Activated CD8-positive, alpha-beta memory T cell treated with anti-CD3 and anti-CD28 coated beads, Interleukin-2, amount 10 ng/mL, durations not matched to agents 7 days and 5 days (primary cell): ENCODE results near the gene MTCP1. TPM values are rescaled to one million over a fixed set of nuclear protein-coding genes. Genes with fewer than 3 reads are reported as not detected.

Experiments
- ATAC-seq: fragments of 150-1000 bp; cut with Tn5 transposase; one replicate; pipeline ENCODE4 v1.10.0; 2021; ENCODE audit warnings: moderate library complexity
- CTCF ChIA-PET: fragments of 350-600 bp; sonication (Branson Sonifier 250); formaldehyde crosslinking; loops from one replicate; lab custom pipeline; 2021; ENCODE audit warnings: antibody characterized with exemption; lab: Charles Lee
- DNase-seq: peaks from one replicate; pipeline ENCODE4 v3.0.0-alpha.2; 2020
- H3K27ac Mint-ChIP-seq: one replicate; pipeline ENCODE4 v1.8.0; 2021; ENCODE audit warnings: mild to moderate bottlenecking, mixed read lengths
- H3K27me3 Mint-ChIP-seq: one replicate; pipeline ENCODE4 v1.8.0; 2021; ENCODE audit warnings: mixed read lengths
- H3K36me3 Mint-ChIP-seq: one replicate; pipeline ENCODE4 v1.8.0; 2021; ENCODE audit warnings: mild to moderate bottlenecking, mixed read lengths
- H3K4me1 Mint-ChIP-seq: one replicate; pipeline ENCODE4 v1.8.0; 2021; ENCODE audit warnings: mixed read lengths
- H3K4me3 Mint-ChIP-seq: one replicate; pipeline ENCODE4 v1.8.0; 2021; ENCODE audit warnings: mild to moderate bottlenecking, moderate library complexity, mixed read lengths
- H3K9me3 Mint-ChIP-seq: one replicate; pipeline ENCODE4 v1.8.0; 2022; ENCODE audit warnings: low read depth, mixed read lengths
- total RNA-seq, 2 experiments: library from RNA; stranded (reverse); gene quantifications; one replicate each; pipeline ENCODE4 v1.2.3, GENCODE V29; 2021

Gene MTCP1
- 10 to 100 TPM; 23.1 to 25.3 TPM for total RNA-seq

GRCh38 chrX:155070975-155071693 lies at the start of gene MTCP1, which contains the start of the genes BRCC3 and CMC4:
Gene MTCP1 (minus strand): TSS chrX:155071136. CDS start chrX:155066010, 5,126 bp downstream.
Gene BRCC3 (plus strand): TSS chrX:155071508. CDS start chrX:155071528, 20 bp downstream.
Gene CMC4 (minus strand): TSS chrX:155071136. CDS start chrX:155064023, 7,113 bp downstream.
- peaks cover 29% of the 10 kb centered on the region for H3K36me3 Mint-ChIP-seq
- DNase-seq (peak; percentile 87), ATAC-seq (peak; percentile 91)
- no peaks in the 10 kb centered on the region for H3K27me3 Mint-ChIP-seq
- CTCF ChIA-PET = interaction anchor here (0.7 to 1.5 kb wide), 2 partner anchors 14 kb away, joined by 4 read pairs; no protein-coding TSS in a partner anchor
- H3K27ac Mint-ChIP-seq = peak within 1 kb of the TSS; percentile 93
- H3K4me1 Mint-ChIP-seq = peaks cover 63% of the 10 kb centered on the region
- H3K9me3 Mint-ChIP-seq = no peaks in the 10 kb centered on the region
- peak within 1 kb of the TSS; percentile 93 for H3K4me3 Mint-ChIP-seq

GRCh38 chrX:155115174-155115819 lies 44.4 kb upstream of the MTCP1 start:
- Mint-ChIP-seq H3K9me3 (no peaks in the 10 kb centered on the region), H3K4me1 (no peaks in the 10 kb centered on the region), H3K4me3 (no peak overlapping the region), H3K27me3 (no peaks in the 10 kb centered on the region), H3K27ac (no peak overlapping the region), H3K36me3 (peaks cover 49% of the 10 kb centered on the region)
- ATAC-seq = no peak
- CTCF ChIA-PET = interaction anchor here (0.5 kb wide), 1 partner anchor 119 kb away, joined by 3 read pairs; no protein-coding TSS in a partner anchor
- no peak for DNase-seq

GRCh38 chrX:155113097-155113496 lies 42.2 kb upstream of the MTCP1 start:
- ATAC-seq (no peak), DNase-seq (no peak)
- no peaks in the 10 kb centered on the region for H3K27me3 Mint-ChIP-seq
- CTCF ChIA-PET = no interaction called here
- H3K27ac Mint-ChIP-seq = no peak overlapping the region
- peaks cover 47% of the 10 kb centered on the region for H3K36me3 Mint-ChIP-seq
- no peaks in the 10 kb centered on the region for H3K9me3 Mint-ChIP-seq
- peaks cover 2% of the 10 kb centered on the region for H3K4me1 Mint-ChIP-seq
- no peak overlapping the region for H3K4me3 Mint-ChIP-seq

GRCh38 chrX:155112171-155112570 lies 41.2 kb upstream of the MTCP1 start:
- H3K27ac Mint-ChIP-seq = no peak overlapping the region
- H3K9me3 Mint-ChIP-seq = no peaks in the 10 kb centered on the region
- peaks cover 52% of the 10 kb centered on the region for H3K36me3 Mint-ChIP-seq
- CTCF ChIA-PET = no interaction called here
- ATAC-seq (no peak), DNase-seq (no peak)
- H3K4me1 Mint-ChIP-seq = peaks cover 2% of the 10 kb centered on the region
- H3K27me3 Mint-ChIP-seq = no peaks in the 10 kb centered on the region
- no peak overlapping the region for H3K4me3 Mint-ChIP-seq

- CTCF ChIA-PET = no interaction called here
- peaks cover 2% of the 10 kb centered on the region for H3K4me1 Mint-ChIP-seq
- H3K4me3 Mint-ChIP-seq = no peak overlapping the region
- H3K9me3 Mint-ChIP-seq = no peaks in the 10 kb centered on the region
- H3K27ac Mint-ChIP-seq = no peak overlapping the region
- ATAC-seq (no peak), DNase-seq (no peak)
- peaks cover 43% of the 10 kb centered on the region for H3K36me3 Mint-ChIP-seq
- no peaks in the 10 kb centered on the region for H3K27me3 Mint-ChIP-seq
Observed at GRCh38 chrX:155108427-155108826, 37.5 kb upstream of the MTCP1 start.

GRCh38 chrX:155105919-155106318 lies 35.0 kb upstream of the MTCP1 start:
- CTCF ChIA-PET = no interaction called here
- Mint-ChIP-seq H3K36me3 (peaks cover 31% of the 10 kb centered on the region), H3K27me3 (no peaks in the 10 kb centered on the region), H3K9me3 (no peaks in the 10 kb centered on the region), H3K4me1 (peaks cover 2% of the 10 kb centered on the region), H3K4me3 (no peak overlapping the region), H3K27ac (no peak overlapping the region)
- ATAC-seq = no peak
- no peak for DNase-seq

GRCh38 chrX:155094468-155095061 lies 23.6 kb upstream of the MTCP1 start:
- no peaks in the 10 kb centered on the region for H3K27me3 Mint-ChIP-seq
- H3K4me1 Mint-ChIP-seq = peaks cover 2% of the 10 kb centered on the region
- DNase-seq = no peak
- H3K4me3 Mint-ChIP-seq = no peak overlapping the region
- CTCF ChIA-PET = interaction anchor here (0.7 to 1.8 kb wide), 4 partner anchors 19 to 177 kb away, joined by 3 to 6 read pairs (median 6); no protein-coding TSS in a partner anchor
- ATAC-seq = peak; percentile 60
- H3K27ac Mint-ChIP-seq = no peak overlapping the region
- peaks cover 22% of the 10 kb centered on the region for H3K36me3 Mint-ChIP-seq
- no peaks in the 10 kb centered on the region for H3K9me3 Mint-ChIP-seq

- H3K4me1 Mint-ChIP-seq = no peaks in the 10 kb centered on the region
- no peaks in the 10 kb centered on the region for H3K27me3 Mint-ChIP-seq
- no peak overlapping the region for H3K27ac Mint-ChIP-seq
- no peak for DNase-seq
- no peaks in the 10 kb centered on the region for H3K9me3 Mint-ChIP-seq
- no peak for ATAC-seq
- H3K36me3 Mint-ChIP-seq = peaks cover 35% of the 10 kb centered on the region
- CTCF ChIA-PET = interaction anchor here (0.6 to 2.2 kb wide), 8 partner anchors 12 to 170 kb away, joined by 3 to 7 read pairs (median 3); no protein-coding TSS in a partner anchor
- no peak overlapping the region for H3K4me3 Mint-ChIP-seq
Observed at GRCh38 chrX:155086961-155087735, 16.2 kb upstream of the MTCP1 start.

GRCh38 chrX:155086202-155086840 lies 15.4 kb upstream of the MTCP1 start:
- Mint-ChIP-seq H3K4me1 (no peaks in the 10 kb centered on the region), H3K27ac (no peak overlapping the region), H3K27me3 (no peaks in the 10 kb centered on the region), H3K36me3 (peaks cover 39% of the 10 kb centered on the region), H3K9me3 (no peaks in the 10 kb centered on the region), H3K4me3 (no peak overlapping the region)
- CTCF ChIA-PET = interaction anchor here (0.6 to 2.2 kb wide), 8 partner anchors 11 to 169 kb away, joined by 3 to 7 read pairs (median 3); no protein-coding TSS in a partner anchor
- DNase-seq (peak; percentile 49), ATAC-seq (peak; percentile 45)

GRCh38 chrX:155071694-155072280 lies 851 bp upstream of the MTCP1 start:
- H3K27ac Mint-ChIP-seq = peak overlapping the region; percentile 93
- CTCF ChIA-PET = interaction anchor here (1.3 to 1.5 kb wide), 2 partner anchors 9 to 15 kb away, joined by 3 to 4 read pairs; no protein-coding TSS in a partner anchor
- no peaks in the 10 kb centered on the region for H3K27me3 Mint-ChIP-seq
- H3K9me3 Mint-ChIP-seq = no peaks in the 10 kb centered on the region
- H3K4me3 Mint-ChIP-seq = peak overlapping the region; percentile 93
- DNase-seq (no peak), ATAC-seq (no peak)
- peaks cover 58% of the 10 kb centered on the region for H3K4me1 Mint-ChIP-seq
- peaks cover 33% of the 10 kb centered on the region for H3K36me3 Mint-ChIP-seq

GRCh38 chrX:155070663-155070974 lies 317 bp downstream of the MTCP1 start:
- CTCF ChIA-PET = interaction anchor here (0.7 kb wide), 1 partner anchor 14 kb away, joined by 4 read pairs; no protein-coding TSS in a partner anchor
- Mint-ChIP-seq H3K27me3 (no peaks in the 10 kb centered on the region), H3K36me3 (peaks cover 28% of the 10 kb centered on the region), H3K4me3 (peak overlapping the region; percentile 76), H3K4me1 (peaks cover 64% of the 10 kb centered on the region), H3K27ac (peak overlapping the region; percentile 73), H3K9me3 (no peaks in the 10 kb centered on the region)
- ATAC-seq (peak; percentile 14), DNase-seq (no peak)

GRCh38 chrX:155070038-155070437 lies 898 bp downstream of the MTCP1 start:
- no peaks in the 10 kb centered on the region for H3K27me3 Mint-ChIP-seq
- CTCF ChIA-PET = interaction anchor here (0.7 to 1.3 kb wide), 2 partner anchors 13 kb away, joined by 3 to 4 read pairs; no protein-coding TSS in a partner anchor
- peak overlapping the region; percentile 76 for H3K4me3 Mint-ChIP-seq
- DNase-seq = no peak
- peaks cover 22% of the 10 kb centered on the region for H3K36me3 Mint-ChIP-seq
- no peak for ATAC-seq
- H3K27ac Mint-ChIP-seq = peak overlapping the region; percentile 73
- no peaks in the 10 kb centered on the region for H3K9me3 Mint-ChIP-seq
- peaks cover 60% of the 10 kb centered on the region for H3K4me1 Mint-ChIP-seq
